GM12878 (cell line): ENCODE data around the gene NELFB. TPM values are rescaled to one million over a fixed set of nuclear protein-coding genes. Genes with fewer than 3 reads are reported as not detected.

Source experiments
- ATAC-seq: fragments of 200-7000 bp; cut with Tn5 transposase; 3 replicates; pipeline ENCODE4 v1.9.1; 2020; ENCODE audit warnings: mild to moderate bottlenecking, moderate library complexity
- BruUV-seq: library from RNA; stranded (reverse); fragments of 400-500 nt; replicated peaks from 2 replicates; lab custom pipeline; 2021; lab: Mats Ljungman, UMichigan
- CTCF ChIA-PET: fragments of 300-600 bp; sonication (Branson Sonifier 250); formaldehyde crosslinking; extraction: SDS; loops from one replicate; lab custom pipeline; 2021; ENCODE audit warnings: inconsistent platforms; lab: Yijun Ruan, JAX
- POLR2A ChIA-PET: fragments of 350-600 bp; formaldehyde crosslinking; extraction: SDS; loops from one replicate; lab custom pipeline; 2021; ENCODE audit warnings: inconsistent platforms; lab: Charles Lee
- RAD21 ChIA-PET: fragments of 300-600 bp; sonication (Branson Sonifier 250); formaldehyde crosslinking; loops from one replicate; lab custom pipeline; 2023; ENCODE audit warnings: antibody characterized with exemption; ENCODE audit not compliant: unreplicated experiment; lab: Charles Lee
- SMC1A ChIA-PET: fragments of 300-600 bp; sonication (Branson Sonifier 250); formaldehyde crosslinking; loops from one replicate; lab custom pipeline; 2023; ENCODE audit not compliant: unreplicated experiment, uncharacterized antibody; lab: Charles Lee
- DNase-seq: peaks from one replicate; pipeline ENCODE4 v3.0.0-alpha.2; 2011; ENCODE audit warnings: low read depth, low spot score
- FAIRE-seq: peaks from 3 replicates; lab custom pipeline; 2011; peaks lifted over from hg19 to GRCh38; lab: Jason Lieb, UNC
- H2AFZ ChIP-seq: 2 replicates; pipeline ENCODE4 v1.6.0; 2011; ENCODE audit warnings: low read depth, low read length, control low read depth; ENCODE audit not compliant: control insufficient read depth
- H3K27ac ChIP-seq: 2 replicates; pipeline ENCODE4 v1.5.1; 2011; ENCODE audit warnings: control low read depth; ENCODE audit not compliant: control insufficient read depth, insufficient read depth
- H3K27me3 ChIP-seq, 2 experiments: replicated peaks in 1 of 2; 2 replicates each; pipeline versions ENCODE4 v1.6.0 to v1.6.1; 2011; ENCODE audit warnings: low read length in 1 of 2; ENCODE audit not compliant: control insufficient read depth in 2 of 2, insufficient read depth in 2 of 2
- H3K36me3 ChIP-seq, 2 experiments: 2 replicates each; pipeline ENCODE4 v1.5.1; 2011; ENCODE audit warnings: low read length in 1 of 2; ENCODE audit not compliant: control insufficient read depth in 2 of 2, insufficient read depth in 2 of 2
- H3K4me1 ChIP-seq: 2 replicates; pipeline ENCODE4 v1.6.1; 2011; ENCODE audit warnings: mild to moderate bottlenecking, low read length, moderate library complexity, mixed read lengths; ENCODE audit not compliant: control insufficient read depth, insufficient read depth
- H3K4me2 ChIP-seq: 2 replicates; pipeline ENCODE4 v1.6.0; 2011; ENCODE audit warnings: control low read depth; ENCODE audit not compliant: control insufficient read depth, insufficient read depth
- H3K4me3 ChIP-seq: fragments of 200-600 bp; sonication (generic); 2 replicates; pipeline ENCODE4 v1.5.1; 2016
- H3K79me2 ChIP-seq: 2 replicates; pipeline ENCODE4 v1.6.0; 2011; ENCODE audit warnings: low read length; ENCODE audit not compliant: control insufficient read depth, insufficient read depth
- H3K9ac ChIP-seq: 2 replicates; pipeline ENCODE4 v1.8.0; 2011; ENCODE audit warnings: low read length, control low read depth, mixed read lengths; ENCODE audit not compliant: control insufficient read depth, insufficient read depth
- H3K9me3 ChIP-seq: replicated peaks from 3 replicates; pipeline ENCODE4 v1.5.1; 2011; ENCODE audit warnings: mild to moderate bottlenecking, low read length; ENCODE audit not compliant: control insufficient read depth, insufficient read depth
- H4K20me1 ChIP-seq: 2 replicates; pipeline ENCODE4 v1.6.0; 2011; ENCODE audit not compliant: control insufficient read depth, insufficient read depth
- BHLHE40 ChIP-seq, 2 experiments: fragments of 450-650 bp in 1 of 2; IDR thresholded peaks; 2 replicates each; pipeline ENCODE4 v1.6.1; 2011 to 2017; ENCODE audit warnings: low read depth in 2 of 2, borderline replicate concordance in 1 of 2, improper control_type of control experiment in 1 of 2, low read length in 1 of 2, mild to moderate bottlenecking in 1 of 2
- GATAD2B ChIP-seq: fragments of 450-650 bp; conservative IDR thresholded peaks from 2 replicates; pipeline ENCODE4 v1.6.1; 2017; ENCODE audit warnings: low read depth, mild to moderate bottlenecking, moderate library complexity
- MEF2B ChIP-seq: fragments of 450-650 bp; IDR thresholded peaks from 2 replicates; pipeline ENCODE4 v1.6.1; 2018; ENCODE audit warnings: mild to moderate bottlenecking, moderate library complexity; ENCODE audit not compliant: partially characterized antibody, poor library complexity, severe bottlenecking
- MYC ChIP-seq: IDR thresholded peaks from 2 replicates; pipeline ENCODE4 v1.6.1; 2011; ENCODE audit warnings: mild to moderate bottlenecking, low read length, moderate library complexity, inconsistent platforms; ENCODE audit not compliant: insufficient read depth, insufficient replicate concordance, insufficient read length, severe bottlenecking
- NFIC ChIP-seq: IDR thresholded peaks from 2 replicates; pipeline ENCODE4 v1.6.1; 2012; ENCODE audit warnings: low read depth, mild to moderate bottlenecking, inconsistent platforms, low read length, moderate library complexity
- PAX5 ChIP-seq: IDR thresholded peaks from 2 replicates; pipeline ENCODE4 v1.6.1; 2011; ENCODE audit warnings: low read depth, low read length, borderline replicate concordance
- PAX8 ChIP-seq: fragments of 450-650 bp; IDR thresholded peaks from 2 replicates; pipeline ENCODE4 v1.6.1; 2017; ENCODE audit warnings: mild to moderate bottlenecking, moderate library complexity
- POLR2AphosphoS2 ChIP-seq: IDR thresholded peaks from 2 replicates; pipeline ENCODE4 v1.6.1; 2011; ENCODE audit warnings: low read depth, mild to moderate bottlenecking, low read length, improper control_type of control experiment, moderate library complexity
- POU2F2 ChIP-seq: IDR thresholded peaks from 3 replicates; pipeline ENCODE4 v1.6.1; 2011; ENCODE audit warnings: low read depth, mild to moderate bottlenecking, low read length, borderline replicate concordance
- TARDBP ChIP-seq: IDR thresholded peaks from 2 replicates; pipeline ENCODE4 v1.6.1; 2016; ENCODE audit warnings: borderline replicate concordance
- YBX1 ChIP-seq: fragments of 450-650 bp; IDR thresholded peaks from 2 replicates; pipeline ENCODE4 v1.6.1; 2016; ENCODE audit warnings: antibody characterized with exemption
- WGBS: methylation state at CpG from one replicate; pipeline ENCODE4 v1.1.6; 2016; ENCODE audit warnings: low lambda C conversion rate; ENCODE audit not compliant: insufficient replicate concordance, insufficient coverage; ENCODE audit errors: missing lambda C conversion rate; 5-methylcytosine and 5-hydroxymethylcytosine counted together
- in situ Hi-C: fragments of 300-500 bp; cut with MboI; formaldehyde crosslinking; loops from 9 replicates; pipeline ENCODE4 v1.14.3; 2018; ENCODE audit warnings: mixed read lengths
- intact Hi-C: fragments of 100-400 bp; cut with micrococcal nuclease; formaldehyde crosslinking; loops from one replicate; pipeline ENCODE4 v1.14.2; 2022; ENCODE audit not compliant: unreplicated experiment
- polyA plus RNA-seq, 11 experiments: library from polyadenylated mRNA; depleted of rRNA in 4 of 11; unstranded in 6 of 11; stranded (reverse) in 5 of 11; fragments of >200 nt; fragmentation: Nextera tagmentation in 4 of 11; fragmentation: Illumina TruSeq in 1 of 11; extraction: Ambion mirVana in 4 of 11; extraction: Trizol in 1 of 11; gene quantifications; 1 replicate in 1 of 11; 2 replicates in 10 of 11; pipeline versions ENCODE4 v1.2.1 to v1.2.3, GENCODE V29; 2011 to 2016; ENCODE audit warnings: inconsistent platforms in 2 of 11, missing spikeins in 2 of 11, low read depth in 1 of 11
- total RNA-seq, 4 experiments: library from RNA; depleted of rRNA in 3 of 4; stranded (reverse); fragments of >200 nt in 3 of 4; fragmentation: Illumina TruSeq in 1 of 4; extraction: Trizol in 1 of 4; gene quantifications; 2 replicates each; pipeline versions ENCODE4 v1.2.1 to v1.2.3, GENCODE V29; 2013 to 2021
- TF ChIP-seq, protein P1 (sequence below): fragments of 450-650 bp; IDR thresholded peaks from 2 replicates; pipeline ENCODE4 v1.6.1; 2017; ENCODE audit warnings: mild to moderate bottlenecking, moderate library complexity

Gene NELFB
- total and polyA plus RNA-seq, 10 of the 15 experiments (the other 5 are each of a cell fraction or from before 2014, with no cell fraction given), result 0.19 to 63.4 (median 30.9) TPM

DNA sequence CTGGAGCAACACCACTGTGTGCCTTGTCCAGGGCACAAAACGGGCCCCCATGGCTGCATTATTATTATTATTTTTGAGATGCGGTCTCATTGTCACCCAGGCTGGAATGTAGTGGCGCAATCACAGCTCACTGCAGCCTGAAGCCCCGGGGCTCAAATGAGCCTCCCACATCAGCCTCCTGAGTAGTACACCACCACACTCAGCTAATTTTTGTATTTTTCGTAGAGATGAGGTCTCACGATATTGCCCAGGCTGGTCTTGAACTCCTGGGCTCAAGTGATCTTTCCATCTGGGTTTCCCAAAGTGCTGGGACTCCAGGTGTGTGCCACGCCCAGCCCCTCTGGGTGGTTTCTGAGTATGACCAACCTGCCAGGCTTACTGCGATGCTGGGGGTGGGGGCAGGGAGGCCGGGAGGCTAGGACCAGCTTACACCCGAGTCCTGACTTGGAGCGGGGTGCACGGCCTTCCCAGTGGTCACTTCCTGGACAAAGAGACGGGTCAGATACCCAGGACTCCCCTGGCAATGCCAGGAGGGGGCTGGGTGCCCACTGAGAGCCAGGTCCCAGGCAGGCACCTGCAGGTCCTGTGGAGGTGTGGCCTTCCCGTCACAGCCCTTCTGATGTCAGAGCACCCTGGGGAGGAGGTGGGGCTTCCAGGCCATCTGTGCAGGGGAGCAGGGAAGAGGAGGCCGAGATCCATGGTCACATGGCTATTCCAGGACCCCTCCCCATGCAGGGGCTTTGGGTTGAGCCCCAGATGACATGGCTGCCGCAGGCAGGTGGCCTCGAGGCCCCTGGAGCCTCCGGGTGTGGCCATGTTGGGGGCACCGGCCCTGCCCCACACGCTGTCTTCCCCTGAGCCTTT lies 55.3 kb downstream of the NELFB start (continued):
- no peak for TF ChIP-seq POU2F2
- TF ChIP-seq PAX5, result no peak
- TF ChIP-seq MYC, result no peak
- no peak for TF ChIP-seq TARDBP

DNA sequence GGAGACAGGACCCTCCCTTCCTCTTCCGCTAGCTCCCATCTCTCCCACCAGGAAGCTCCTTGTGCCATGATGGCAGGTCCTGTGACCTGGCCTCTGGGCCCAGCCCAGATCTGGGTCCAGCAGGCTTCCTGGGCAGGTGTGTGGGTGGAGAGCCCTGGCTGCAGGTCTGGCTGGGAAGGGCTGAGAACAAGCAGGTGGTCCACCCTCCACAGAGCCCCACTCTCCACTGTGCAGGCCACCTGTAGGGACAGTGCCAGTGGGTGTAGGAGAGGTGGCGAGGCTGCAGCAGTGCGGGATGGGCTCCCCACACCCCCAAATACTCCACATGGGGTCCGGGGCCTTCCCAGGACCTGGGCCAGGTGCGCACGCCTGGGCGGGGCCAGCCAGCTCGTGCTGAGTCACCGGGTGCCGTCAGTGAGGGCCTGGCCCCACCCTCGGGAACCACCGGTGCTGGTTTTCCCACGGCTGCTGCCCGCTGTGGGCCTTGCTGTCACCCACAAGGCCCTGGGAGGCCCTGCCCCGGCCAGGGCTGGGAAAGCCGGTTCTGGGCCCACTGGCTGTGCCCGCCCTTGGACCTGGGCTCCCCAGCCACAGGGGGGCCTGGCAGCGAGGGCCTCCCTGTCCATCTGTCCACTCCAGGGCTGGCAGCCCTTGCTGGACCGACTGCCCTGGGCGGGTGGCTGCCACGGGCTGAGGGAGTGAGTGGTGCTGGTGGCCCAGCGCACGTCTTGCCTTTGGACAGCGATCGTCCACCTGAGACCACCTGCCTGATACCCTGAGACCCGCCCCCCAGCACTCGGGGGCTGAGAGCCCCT lies 56.3 kb downstream of the NELFB start:
- ChIA-PET CTCF (interaction anchor here (1.6 to 1.8 kb wide), 2 partner anchors 9 to 10 kb away, joined by 5 to 7 read pairs; partner anchors contain the start of gene NRARP), SMC1A (no interaction called here)
- H3K9ac ChIP-seq, result no peak overlapping the region
- TF ChIP-seq GATAD2B (peak; percentile 29; the same call in 1 of the 2 replicates), BHLHE40 (IDR thresholded peaks at IDR 0.05; ENCODE audit: borderline replicate concordance in 1 of 2, low read depth in 2 of 2, low read length in 1 of 2) (peak in 1 of 2 experiments; percentile 49; a peak in 1 of 4 replicates), NFIC (no peak), YBX1 (no peak), PAX8 (no peak), POLR2AphosphoS2 (no peak), MEF2B (peak; percentile 68)
- TF ChIP-seq, protein P1, sequence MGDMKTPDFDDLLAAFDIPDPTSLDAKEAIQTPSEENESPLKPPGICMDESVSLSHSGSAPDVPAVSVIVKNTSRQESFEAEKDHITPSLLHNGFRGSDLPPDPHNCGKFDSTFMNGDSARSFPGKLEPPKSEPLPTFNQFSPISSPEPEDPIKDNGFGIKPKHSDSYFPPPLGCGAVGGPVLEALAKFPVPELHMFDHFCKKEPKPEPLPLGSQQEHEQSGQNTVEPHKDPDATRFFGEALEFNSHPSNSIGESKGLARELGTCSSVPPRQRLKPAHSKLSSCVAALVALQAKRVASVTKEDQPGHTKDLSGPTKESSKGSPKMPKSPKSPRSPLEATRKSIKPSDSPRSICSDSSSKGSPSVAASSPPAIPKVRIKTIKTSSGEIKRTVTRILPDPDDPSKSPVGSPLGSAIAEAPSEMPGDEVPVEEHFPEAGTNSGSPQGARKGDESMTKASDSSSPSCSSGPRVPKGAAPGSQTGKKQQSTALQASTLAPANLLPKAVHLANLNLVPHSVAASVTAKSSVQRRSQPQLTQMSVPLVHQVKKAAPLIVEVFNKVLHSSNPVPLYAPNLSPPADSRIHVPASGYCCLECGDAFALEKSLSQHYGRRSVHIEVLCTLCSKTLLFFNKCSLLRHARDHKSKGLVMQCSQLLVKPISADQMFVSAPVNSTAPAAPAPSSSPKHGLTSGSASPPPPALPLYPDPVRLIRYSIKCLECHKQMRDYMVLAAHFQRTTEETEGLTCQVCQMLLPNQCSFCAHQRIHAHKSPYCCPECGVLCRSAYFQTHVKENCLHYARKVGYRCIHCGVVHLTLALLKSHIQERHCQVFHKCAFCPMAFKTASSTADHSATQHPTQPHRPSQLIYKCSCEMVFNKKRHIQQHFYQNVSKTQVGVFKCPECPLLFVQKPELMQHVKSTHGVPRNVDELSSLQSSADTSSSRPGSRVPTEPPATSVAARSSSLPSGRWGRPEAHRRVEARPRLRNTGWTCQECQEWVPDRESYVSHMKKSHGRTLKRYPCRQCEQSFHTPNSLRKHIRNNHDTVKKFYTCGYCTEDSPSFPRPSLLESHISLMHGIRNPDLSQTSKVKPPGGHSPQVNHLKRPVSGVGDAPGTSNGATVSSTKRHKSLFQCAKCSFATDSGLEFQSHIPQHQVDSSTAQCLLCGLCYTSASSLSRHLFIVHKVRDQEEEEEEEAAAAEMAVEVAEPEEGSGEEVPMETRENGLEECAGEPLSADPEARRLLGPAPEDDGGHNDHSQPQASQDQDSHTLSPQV, result no peak

More for the DNA sequence above, 56.3 kb downstream of the NELFB start:
- ATAC-seq (no peak), FAIRE-seq (no peak), DNase-seq (no peak)
- ChIA-PET POLR2A (no interaction called here), RAD21 (no interaction called here)
- no TSS peak for BruUV-seq
- Histone ChIP-seq H4K20me1 (no peaks in the 10 kb centered on the region), H3K9me3 (no peaks in the 10 kb centered on the region), H3K4me2 (no peak overlapping the region), H3K27me3 (no peaks in the 10 kb centered on the region), H3K36me3 (no peaks in the 10 kb centered on the region), H3K4me3 (no peak overlapping the region), H3K79me2 (no peaks in the 10 kb centered on the region), H3K27ac (no peak overlapping the region), H2AFZ (no peak overlapping the region), H3K4me1 (no peaks in the 10 kb centered on the region)
- intact Hi-C loops, result no loop called here
- 38% methylated on average over 27 of the region's 27 CpGs for WGBS
- in situ Hi-C loops, result no loop called here
